IPS-NIHi11 (cell line): ENCODE results near the gene TMEM120B.

ENCODE experiments used
- DNase-seq: peaks from one replicate; pipeline ENCODE4 v3.0.0; 2012; ENCODE audit warnings: mixed read lengths, low spot score

The TMEM120B gene

GRCh38 chr12:121804417-121805111 is 92.0 kb downstream of the TMEM120B start:
- DNase-seq, result no peak

GRCh38 chr12:121805171-121806008 is 92.8 kb downstream of the TMEM120B start:
- DNase-seq, result no peak

GRCh38 chr12:121806009-121806545 is 93.5 kb downstream of the TMEM120B start:
- DNase-seq, result no peak

GRCh38 chr12:121806546-121807423 is 94.2 kb downstream of the TMEM120B start:
- DNase-seq, result no peak

GRCh38 chr12:121807642-121808347 is 95.2 kb downstream of the TMEM120B start:
- no peak for DNase-seq

GRCh38 chr12:121808623-121809022 is 96.1 kb downstream of the TMEM120B start:
- DNase-seq, result no peak

GRCh38 chr12:121809712-121810116 is 97.2 kb downstream of the TMEM120B start:
- DNase-seq, result no peak

- no peak for DNase-seq
Measured at GRCh38 chr12:121810234-121810817, 97.8 kb downstream of the TMEM120B start.

GRCh38 chr12:121810833-121811433 is 98.4 kb downstream of the TMEM120B start:
- DNase-seq, result no peak

- peak; percentile 92 for DNase-seq
Measured at GRCh38 chr12:121811434-121812319, 99.1 kb downstream of the TMEM120B start.

GRCh38 chr12:121812320-121812871 is 99.8 kb downstream of the TMEM120B start:
- DNase-seq, result peak; percentile 95

GRCh38 chr12:121812921-121813896 is 100.7 kb downstream of the TMEM120B start:
- no peak for DNase-seq

GRCh38 chr12:121813951-121814350 is 101.4 kb downstream of the TMEM120B start:
- DNase-seq, result no peak

- no peak for DNase-seq
Measured at GRCh38 chr12:121814429-121815119, 102.0 kb downstream of the TMEM120B start.

- DNase-seq, result no peak
Measured at GRCh38 chr12:121815263-121815662, 102.7 kb downstream of the TMEM120B start.

GRCh38 chr12:121816925-121817647 is 104.5 kb downstream of the TMEM120B start:
- DNase-seq, result no peak

GRCh38 chr12:121817648-121818043 is 105.1 kb downstream of the TMEM120B start:
- DNase-seq, result no peak
